ENCODE measurements around the gene SORCS2.

Gene SORCS2

GRCh38 chr4:7281691-7282665 lies 89.6 kb downstream of the SORCS2 start:
- H3K27ac ChIP-seq, result no peak overlapping the region
- no peaks in the 10 kb centered on the region for H3K36me3 ChIP-seq (ENCODE audit: insufficient read depth, low read length)
- DNase-seq (ENCODE audit: low read depth, low spot score), result no peak
- H3K9me3 ChIP-seq (ENCODE audit: low read depth, low read length), result no peaks in the 10 kb centered on the region
- H3K9ac ChIP-seq (ENCODE audit: insufficient read length), result no peak overlapping the region
- TF ChIP-seq EZH2 (IDR thresholded peaks at IDR 0.05) (no peak), POLR2AphosphoS5 (IDR thresholded peaks at IDR 0.05; ENCODE audit: borderline replicate concordance, low read depth, low read length) (no peak), FOXP2 (optimal IDR thresholded peaks at IDR 0.05; ENCODE audit: control extremely low read depth, extremely low read length, insufficient read depth) (no peak)
- H3K4me3 ChIP-seq, result no peak overlapping the region

GRCh38 chr4:7282786-7283440 lies 90.6 kb downstream of the SORCS2 start:
- Histone ChIP-seq H3K4me3 (no peak overlapping the region), H3K36me3 (ENCODE audit: insufficient read depth, low read length) (no peaks in the 10 kb centered on the region), H3K27ac (no peak overlapping the region), H3K9me3 (ENCODE audit: low read depth, low read length) (no peaks in the 10 kb centered on the region), H3K9ac (ENCODE audit: insufficient read length) (no peak overlapping the region)
- TF ChIP-seq EZH2 (IDR thresholded peaks at IDR 0.05) (no peak), FOXP2 (optimal IDR thresholded peaks at IDR 0.05; ENCODE audit: control extremely low read depth, extremely low read length, insufficient read depth) (no peak), POLR2AphosphoS5 (IDR thresholded peaks at IDR 0.05; ENCODE audit: borderline replicate concordance, low read depth, low read length) (no peak)
- DNase-seq (ENCODE audit: low read depth, low spot score), result no peak

GRCh38 chr4:7285244-7286094 lies 93.1 kb downstream of the SORCS2 start:
- H3K4me3 ChIP-seq, result no peak overlapping the region
- DNase-seq (ENCODE audit: low read depth, low spot score), result no peak
- H3K9me3 ChIP-seq (ENCODE audit: low read depth, low read length), result no peaks in the 10 kb centered on the region
- TF ChIP-seq POLR2AphosphoS5 (IDR thresholded peaks at IDR 0.05; ENCODE audit: borderline replicate concordance, low read depth, low read length), result no peak
- no peak for TF ChIP-seq EZH2 (IDR thresholded peaks at IDR 0.05)
- TF ChIP-seq FOXP2 (optimal IDR thresholded peaks at IDR 0.05; ENCODE audit: control extremely low read depth, extremely low read length, insufficient read depth), result no peak
- H3K27ac ChIP-seq, result no peak overlapping the region
- no peaks in the 10 kb centered on the region for H3K36me3 ChIP-seq (ENCODE audit: insufficient read depth, low read length)
- H3K9ac ChIP-seq (ENCODE audit: insufficient read length), result no peak overlapping the region

GRCh38 chr4:7286170-7286569 lies 93.8 kb downstream of the SORCS2 start:
- TF ChIP-seq FOXP2 (optimal IDR thresholded peaks at IDR 0.05; ENCODE audit: control extremely low read depth, extremely low read length, insufficient read depth) (no peak), POLR2AphosphoS5 (IDR thresholded peaks at IDR 0.05; ENCODE audit: borderline replicate concordance, low read depth, low read length) (no peak), EZH2 (IDR thresholded peaks at IDR 0.05) (no peak)
- Histone ChIP-seq H3K36me3 (ENCODE audit: insufficient read depth, low read length) (no peaks in the 10 kb centered on the region), H3K9ac (ENCODE audit: insufficient read length) (no peak overlapping the region), H3K27ac (no peak overlapping the region), H3K4me3 (no peak overlapping the region), H3K9me3 (ENCODE audit: low read depth, low read length) (no peaks in the 10 kb centered on the region)
- no peak for DNase-seq (ENCODE audit: low read depth, low spot score)

GRCh38 chr4:7286798-7287197 lies 94.5 kb downstream of the SORCS2 start:
- H3K9me3 ChIP-seq (ENCODE audit: low read depth, low read length), result no peaks in the 10 kb centered on the region
- TF ChIP-seq EZH2 (IDR thresholded peaks at IDR 0.05) (no peak), FOXP2 (optimal IDR thresholded peaks at IDR 0.05; ENCODE audit: control extremely low read depth, extremely low read length, insufficient read depth) (no peak), POLR2AphosphoS5 (IDR thresholded peaks at IDR 0.05; ENCODE audit: borderline replicate concordance, low read depth, low read length) (no peak)
- H3K9ac ChIP-seq (ENCODE audit: insufficient read length), result no peak overlapping the region
- no peak overlapping the region for H3K4me3 ChIP-seq
- H3K36me3 ChIP-seq (ENCODE audit: insufficient read depth, low read length), result no peaks in the 10 kb centered on the region
- no peak for DNase-seq (ENCODE audit: low read depth, low spot score)
- no peak overlapping the region for H3K27ac ChIP-seq

GRCh38 chr4:7287274-7287917 lies 95.1 kb downstream of the SORCS2 start:
- H3K4me3 ChIP-seq, result no peak overlapping the region
- no peak overlapping the region for H3K27ac ChIP-seq
- no peaks in the 10 kb centered on the region for H3K9me3 ChIP-seq (ENCODE audit: low read depth, low read length)
- TF ChIP-seq FOXP2 (optimal IDR thresholded peaks at IDR 0.05; ENCODE audit: control extremely low read depth, extremely low read length, insufficient read depth) (no peak), POLR2AphosphoS5 (IDR thresholded peaks at IDR 0.05; ENCODE audit: borderline replicate concordance, low read depth, low read length) (no peak), EZH2 (IDR thresholded peaks at IDR 0.05) (no peak)
- H3K36me3 ChIP-seq (ENCODE audit: insufficient read depth, low read length), result no peaks in the 10 kb centered on the region
- H3K9ac ChIP-seq (ENCODE audit: insufficient read length), result no peak overlapping the region
- no peak for DNase-seq (ENCODE audit: low read depth, low spot score)

GRCh38 chr4:7287918-7288280 lies 95.6 kb downstream of the SORCS2 start:
- no peak for DNase-seq (ENCODE audit: low read depth, low spot score)
- no peak overlapping the region for H3K4me3 ChIP-seq
- H3K9ac ChIP-seq (ENCODE audit: insufficient read length), result no peak overlapping the region
- TF ChIP-seq EZH2 (IDR thresholded peaks at IDR 0.05) (no peak), POLR2AphosphoS5 (IDR thresholded peaks at IDR 0.05; ENCODE audit: borderline replicate concordance, low read depth, low read length) (no peak), FOXP2 (optimal IDR thresholded peaks at IDR 0.05; ENCODE audit: control extremely low read depth, extremely low read length, insufficient read depth) (no peak)
- H3K9me3 ChIP-seq (ENCODE audit: low read depth, low read length), result no peaks in the 10 kb centered on the region
- H3K27ac ChIP-seq, result no peak overlapping the region
- no peaks in the 10 kb centered on the region for H3K36me3 ChIP-seq (ENCODE audit: insufficient read depth, low read length)

Data from SK-N-MC (cell line).